Stimulated activated CD4-positive, alpha-beta T cell treated with anti-CD3 and anti-CD28 coated beads, Interleukin-4, amount 100 ng/mL, for 4 hours (primary cell): ENCODE measurements around the gene UBE2M.
A peak's percentile ranks its signal among the peaks of the same experiment; 100 is the strongest.

ENCODE experiments used
- DNase-seq, 2 experiments: peaks; one replicate each; pipeline ENCODE4 v3.0.0-alpha.2; 2020

UBE2M gene

DNA sequence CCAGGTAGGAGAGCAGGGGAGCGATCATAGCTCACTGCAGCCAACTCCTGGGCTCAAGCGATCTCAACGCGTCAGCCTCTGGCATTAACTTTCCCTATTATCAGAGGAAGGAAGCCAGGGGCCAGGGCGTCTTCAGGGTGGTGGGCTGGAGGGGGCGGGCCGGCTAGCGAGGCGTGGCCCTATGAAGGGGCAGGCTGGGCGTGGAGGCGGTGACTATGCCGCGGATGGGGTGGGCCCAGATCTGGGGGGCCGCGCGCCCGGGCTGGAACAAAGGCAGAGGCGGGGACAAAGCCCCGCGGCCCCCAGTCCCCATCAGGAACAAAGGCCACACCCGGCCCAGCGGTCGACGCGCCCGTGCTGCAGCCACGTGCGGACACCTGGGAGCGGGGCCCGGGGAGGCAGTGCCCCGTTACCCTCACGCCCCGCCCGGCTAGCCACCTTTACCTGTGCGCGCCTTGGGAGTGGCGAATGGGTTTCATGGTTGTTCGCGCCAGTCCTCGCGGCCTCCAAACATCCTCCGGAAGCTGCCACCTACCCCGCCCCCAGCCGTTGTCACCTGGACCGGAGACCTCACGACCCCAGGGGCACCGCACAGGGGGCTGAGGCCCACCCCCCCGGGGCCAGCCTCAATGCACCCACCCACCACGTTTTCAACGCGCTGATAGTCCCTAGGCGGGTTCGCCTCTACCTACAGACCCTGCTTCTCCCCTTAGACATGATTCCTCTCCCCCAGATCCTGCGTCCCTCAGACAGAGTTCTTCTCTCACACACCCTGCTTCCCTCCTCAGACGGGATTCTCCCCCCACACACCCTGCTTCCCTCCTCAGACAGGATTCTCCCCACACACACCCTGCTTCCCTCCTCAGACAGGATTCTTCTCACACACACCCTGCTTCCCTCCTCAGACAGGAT lies 19.9 kb downstream of the UBE2M start:
- peak; percentile 32 to 53 for DNase-seq

GRCh38 chr19:58536852-58537798 lies 21.3 kb downstream of the UBE2M start:
- no peak for DNase-seq

DNA sequence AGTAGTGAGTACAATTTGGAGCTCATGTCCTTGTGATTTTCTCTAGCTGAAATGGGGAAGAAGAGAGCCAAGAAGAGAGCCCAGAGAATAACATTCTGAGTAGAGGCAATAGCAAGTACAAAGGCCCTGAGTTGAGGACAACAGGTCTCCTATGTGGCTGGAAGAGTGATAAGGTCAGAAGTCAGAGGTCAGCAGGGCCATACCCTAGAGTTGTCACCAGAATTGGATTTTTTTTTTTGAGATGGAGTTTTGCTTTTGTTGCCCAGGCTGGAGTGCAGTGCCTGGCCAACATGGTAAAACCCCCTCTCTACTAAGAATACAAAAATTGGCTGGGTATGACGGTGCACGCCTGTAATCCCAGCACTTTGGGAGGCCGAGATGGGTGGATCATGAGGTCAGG lies 22.6 kb downstream of the UBE2M start:
- no peak for DNase-seq

DNA sequence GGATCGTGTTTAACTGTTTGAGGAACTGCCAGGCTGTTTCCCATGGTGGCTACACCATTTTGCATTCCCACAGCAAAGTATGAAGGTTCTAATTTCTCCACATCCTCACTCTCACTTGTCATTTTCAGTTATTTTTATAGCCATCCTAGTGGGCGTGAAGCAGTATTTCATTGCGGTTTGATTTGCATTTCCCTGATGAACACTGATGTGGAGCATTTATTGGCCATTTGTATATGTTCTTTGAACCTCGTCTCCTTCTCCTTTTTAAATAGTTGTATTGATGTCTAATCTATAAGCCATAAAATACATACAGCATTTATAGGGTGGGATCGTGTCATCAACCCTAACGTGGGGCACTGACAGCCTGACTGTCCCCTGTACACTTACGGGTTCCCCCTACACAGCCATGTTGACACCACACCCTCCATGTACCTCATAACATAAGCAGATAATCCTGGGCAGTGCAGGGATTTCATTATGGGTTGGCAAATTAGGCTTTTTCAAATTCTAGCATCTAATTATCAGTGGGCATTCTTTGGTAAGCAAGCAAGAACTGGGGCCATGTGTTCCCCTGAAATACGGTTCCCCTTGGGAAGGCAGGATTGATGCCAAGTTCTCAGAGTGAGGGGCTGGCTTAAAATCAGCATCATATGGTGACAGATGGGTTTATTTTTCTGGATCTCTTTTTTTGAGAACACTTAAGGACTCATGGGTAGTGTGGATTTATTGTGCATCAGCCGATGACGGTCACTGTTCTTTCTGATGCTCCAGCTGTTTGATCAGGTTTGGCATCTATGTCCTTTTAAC lies 27.2 kb downstream of the UBE2M start:
- DNase-seq: no peak

DNA sequence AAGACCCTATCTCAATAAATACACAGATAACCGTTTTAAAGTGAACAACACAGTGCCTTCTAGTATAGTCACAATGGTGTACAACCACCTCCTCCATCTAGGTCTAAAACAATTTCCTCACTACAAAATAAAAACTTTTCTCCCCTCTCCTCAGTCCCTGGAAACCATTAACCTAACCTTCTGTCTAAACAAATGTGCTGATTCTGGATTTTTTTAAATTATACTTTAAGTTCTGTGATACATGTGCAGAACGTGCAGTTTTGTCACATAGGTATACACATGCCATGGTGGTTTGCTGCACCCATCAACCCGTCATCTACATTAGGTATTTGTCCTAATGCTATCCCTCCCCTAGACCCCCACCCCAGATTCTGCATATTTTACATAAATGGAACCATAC lies 29.0 kb downstream of the UBE2M start:
- DNase-seq: no peak

GRCh38 chr19:58522709-58523108 lies 35.7 kb downstream of the UBE2M start:
- no peak for DNase-seq

GRCh38 chr19:58521651-58522050 lies 36.8 kb downstream of the UBE2M start:
- DNase-seq: no peak

DNA sequence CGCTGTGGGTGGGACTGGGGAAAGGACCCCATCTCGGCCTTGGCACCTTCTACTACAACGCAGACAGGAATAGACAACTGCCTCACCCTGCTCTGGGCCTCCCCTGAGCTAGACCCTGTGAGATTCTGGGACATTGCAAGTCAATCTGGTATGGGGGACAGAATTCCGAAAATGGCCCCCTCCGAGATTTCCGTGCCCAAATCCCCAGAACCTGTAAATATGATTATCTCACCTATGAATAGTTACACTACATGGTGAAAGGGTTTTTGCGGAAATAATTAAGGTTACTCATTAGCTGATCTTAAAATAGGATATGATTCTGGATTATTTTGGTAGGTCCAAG lies 38.2 kb downstream of the UBE2M start:
- DNase-seq: no peak

- peak; percentile 84 to 90 for DNase-seq
Measured at GRCh38 chr19:58519355-58520256, 38.8 kb downstream of the UBE2M start, which contains the start of gene ZBTB45. ZBTB45 (minus strand) TSS chr19:58519810; CDS start chr19:58517673, 2,137 bp downstream.

GRCh38 chr19:58519087-58519354 lies 39.4 kb downstream of the UBE2M start:
- peak; percentile 29 to 41 for DNase-seq

DNA sequence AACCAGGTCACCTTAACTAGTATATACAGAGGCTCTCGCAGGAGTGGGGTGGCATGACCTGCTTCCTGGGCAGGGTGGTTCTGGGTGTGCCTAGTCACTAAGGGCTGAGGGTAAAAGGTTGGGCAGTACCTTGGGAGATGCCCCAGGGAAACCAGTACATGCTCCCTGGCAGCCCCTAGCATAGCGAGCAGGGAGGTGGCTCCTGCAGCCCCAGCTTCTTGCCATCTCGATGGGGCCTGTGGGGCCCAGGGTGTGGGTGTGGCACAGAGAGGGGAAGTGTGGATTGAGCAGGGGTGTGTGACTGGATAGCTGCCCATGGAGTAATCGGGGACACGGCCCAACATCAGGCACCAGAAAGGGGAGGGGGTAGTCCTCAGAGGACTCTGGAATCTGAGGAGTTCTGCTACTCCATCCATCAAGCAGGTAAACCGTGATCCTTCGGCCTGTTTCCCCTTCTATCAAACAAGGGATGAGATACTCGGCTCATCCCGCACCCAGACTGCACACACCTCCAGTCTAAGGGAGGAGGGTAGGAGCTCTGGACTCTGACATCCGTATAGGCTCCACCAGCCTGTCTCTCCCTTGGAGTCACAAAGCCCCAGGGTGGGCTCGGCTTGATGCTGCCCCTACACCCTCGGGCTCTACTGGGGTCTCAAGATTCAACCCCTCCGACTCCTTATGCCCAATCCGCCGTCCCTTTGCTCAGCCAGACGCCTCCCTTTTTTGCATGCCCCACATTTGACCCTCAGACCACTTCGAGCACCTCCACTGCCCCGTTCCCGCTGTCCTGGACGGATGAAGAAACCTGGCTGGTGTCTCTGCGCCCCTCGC lies 39.9 kb downstream of the UBE2M start:
- DNase-seq: no peak

- DNase-seq: no peak
Measured at GRCh38 chr19:58516964-58517833, 41.2 kb downstream of the UBE2M start.

DNA sequence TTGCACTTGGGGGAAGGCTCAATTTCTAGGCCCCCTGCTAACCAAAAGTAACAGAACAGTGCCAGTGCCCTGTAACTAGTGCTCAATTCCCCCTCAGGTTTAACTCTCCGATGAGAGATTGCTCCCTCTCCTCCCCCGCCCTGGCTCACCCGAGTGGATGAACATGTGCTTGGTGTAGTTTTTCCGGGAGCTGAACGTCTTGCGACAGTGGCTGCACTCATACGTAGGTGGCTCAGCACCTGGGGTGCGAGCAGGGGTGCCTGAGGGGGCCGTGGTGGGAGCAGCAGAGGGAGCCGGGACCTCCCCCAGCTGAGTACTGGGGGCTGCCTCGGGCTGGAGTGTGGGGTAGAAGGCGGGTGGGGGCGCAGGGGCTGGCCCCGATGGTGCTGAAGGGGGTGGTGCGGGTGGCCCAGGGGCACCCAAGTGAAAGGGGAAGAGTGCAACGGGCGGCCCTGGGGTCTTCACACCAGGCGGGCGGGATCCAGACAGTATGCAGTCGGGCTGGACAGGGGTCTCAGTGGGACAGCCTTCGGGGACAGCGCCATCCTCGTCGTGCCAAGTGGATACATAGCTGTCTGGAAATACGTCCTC lies 42.1 kb downstream of the UBE2M start:
- no peak for DNase-seq

DNA sequence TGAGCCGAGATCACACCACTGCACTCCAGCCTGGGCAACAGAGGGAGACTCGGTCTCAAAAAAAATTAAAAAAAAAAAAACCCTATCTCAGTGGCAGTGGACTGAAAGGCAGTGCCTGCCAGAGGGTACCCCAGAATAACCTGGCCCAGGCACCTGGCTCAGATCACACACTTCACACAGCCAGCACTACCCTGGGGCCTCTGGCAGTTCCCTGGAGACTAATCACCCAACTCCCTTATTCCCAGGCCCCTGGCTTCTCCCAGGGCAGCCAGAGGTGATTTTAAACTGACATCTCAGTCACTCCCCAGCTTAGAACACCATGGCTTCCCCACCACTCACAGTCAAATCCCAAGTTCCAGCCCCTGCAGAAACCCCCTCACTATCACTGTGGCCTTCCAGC lies 43.2 kb downstream of the UBE2M start:
- DNase-seq: no peak

DNA sequence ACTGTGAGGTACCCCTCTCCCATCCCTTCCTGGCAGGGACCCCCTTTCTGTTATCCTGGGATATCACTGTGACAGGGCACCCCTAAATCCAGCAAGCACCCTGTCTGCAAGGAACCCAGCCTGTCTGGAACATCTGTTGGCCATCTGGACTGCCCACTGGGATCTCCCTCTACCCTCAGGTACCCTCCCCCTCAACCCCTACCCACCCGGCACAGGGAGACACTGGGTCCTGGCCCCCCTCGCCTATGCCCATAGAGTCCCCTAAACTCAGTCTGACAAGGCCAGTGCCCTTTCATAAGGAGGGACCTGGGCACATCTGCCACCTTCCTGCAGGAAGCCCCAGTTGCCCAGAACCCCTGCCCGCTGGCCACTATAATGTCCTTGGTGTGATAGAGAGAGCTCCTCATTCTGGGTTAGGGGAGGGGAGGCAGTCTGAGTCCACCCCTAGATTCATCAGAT lies 43.8 kb downstream of the UBE2M start:
- DNase-seq: no peak

DNA sequence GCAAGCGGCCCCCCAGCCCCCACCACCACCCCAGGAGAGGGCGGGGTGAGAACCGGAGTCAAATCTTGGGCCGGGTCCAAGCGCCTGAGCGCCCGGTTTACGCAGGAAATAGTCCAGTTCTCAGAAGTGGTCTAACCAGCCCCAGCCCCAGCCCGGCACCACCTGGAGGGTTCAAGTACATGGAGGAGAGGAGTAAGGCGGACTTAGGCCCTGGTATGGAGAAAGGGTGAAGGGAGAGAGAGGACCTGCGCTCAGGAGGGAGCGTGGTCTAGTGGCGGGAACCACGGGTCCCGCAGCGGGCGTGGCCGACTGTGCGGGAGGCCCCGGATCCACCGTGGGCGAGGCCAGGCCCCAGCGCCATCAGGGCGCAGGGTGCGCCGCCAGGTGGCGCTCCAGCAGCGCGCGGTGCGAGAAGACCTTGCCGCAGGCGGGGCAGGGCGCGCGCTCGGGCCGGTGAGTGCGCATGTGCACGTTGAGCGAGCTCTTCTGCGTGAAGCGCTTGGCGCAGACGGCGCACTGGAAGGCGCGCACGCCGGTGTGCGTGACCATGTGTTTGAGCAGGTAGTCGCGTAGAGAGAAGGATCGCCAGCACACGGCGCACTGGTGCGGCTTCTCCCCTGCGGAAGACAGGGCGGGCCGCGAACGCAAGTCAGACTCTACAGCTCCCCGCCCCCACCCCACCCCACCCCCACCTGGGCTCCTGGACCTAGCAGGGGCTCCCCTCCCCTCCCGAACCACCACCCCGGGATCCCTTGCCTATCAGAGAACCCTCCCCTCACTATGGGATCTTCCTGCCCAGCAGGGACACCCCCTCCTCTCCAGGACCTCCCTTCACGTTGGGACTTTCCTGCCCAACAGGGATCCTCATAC lies 44.5 kb downstream of the UBE2M start:
- DNase-seq: peak; percentile 91 to 97

DNA sequence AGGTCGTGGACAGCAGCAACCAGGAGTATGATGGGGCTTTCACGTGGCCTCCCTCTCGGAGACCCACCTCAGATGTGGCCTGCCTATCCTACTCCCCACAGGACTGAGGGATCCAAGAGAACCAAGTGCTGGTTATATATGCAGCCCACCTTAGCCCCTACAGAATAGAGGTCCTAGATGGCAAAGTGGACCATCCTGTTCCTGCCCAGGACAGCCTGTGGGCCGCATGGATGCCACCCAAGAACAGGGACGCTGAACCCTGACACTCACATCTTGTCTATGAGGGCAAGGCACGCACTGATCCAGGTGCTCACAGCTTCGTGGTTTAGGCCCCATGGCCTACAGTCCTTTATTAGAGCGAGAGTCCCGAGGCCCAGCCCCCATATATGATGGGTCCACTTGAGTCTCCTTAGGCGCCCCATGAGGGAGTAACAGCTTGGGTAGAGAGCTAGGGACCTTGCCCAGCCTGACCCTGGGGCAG lies 45.2 kb downstream of the UBE2M start:
- DNase-seq: no peak
